HepG2 (cell line): Measurements from ENCODE around the gene TOB1. TPM values are rescaled to one million over a fixed set of nuclear protein-coding genes. Genes with fewer than 3 reads are reported as not detected.

Source experiments
- ARNTL ChIP-seq: sonication (generic); formaldehyde crosslinking; IDR thresholded peaks from 2 replicates; pipeline ENCODE4 v1.4.0; 2020; ENCODE audit warnings: mild to moderate bottlenecking, missing genetic modification reagents
- CREM ChIP-seq, 2 experiments: sonication (generic) in 1 of 2; formaldehyde crosslinking in 1 of 2; IDR thresholded peaks; 2 replicates each; pipeline versions ENCODE4 v1.4.0 to v1.6.1; 2016 to 2020; ENCODE audit warnings: antibody characterized with exemption in 1 of 2, mild to moderate bottlenecking in 1 of 2, missing genetic modification reagents in 1 of 2
- HOXA9 ChIP-seq: sonication (generic); formaldehyde crosslinking; IDR thresholded peaks from 2 replicates; pipeline ENCODE4 v1.8.1; 2022; ENCODE audit warnings: missing genetic modification reagents, mild to moderate bottlenecking, moderate library complexity, borderline replicate concordance
- MTA3 ChIP-seq: sonication (generic); formaldehyde crosslinking; IDR thresholded peaks from 2 replicates; pipeline ENCODE4 v1.4.0; 2020; ENCODE audit warnings: missing genetic modification reagents
- ZNF446 ChIP-seq: sonication (generic); formaldehyde crosslinking; IDR thresholded peaks from 2 replicates; pipeline ENCODE4 v1.5.0; 2020; ENCODE audit warnings: mild to moderate bottlenecking, missing genetic modification reagents
- ZNF572 ChIP-seq: sonication (generic); formaldehyde crosslinking; IDR thresholded peaks from 2 replicates; pipeline ENCODE4 v1.5.1; 2020; ENCODE audit warnings: mild to moderate bottlenecking, missing genetic modification reagents
- ZSCAN31 ChIP-seq: sonication (generic); formaldehyde crosslinking; IDR thresholded peaks from 2 replicates; pipeline ENCODE4 v1.5.0; 2020; ENCODE audit warnings: low read depth, mild to moderate bottlenecking, missing genetic modification reagents
- polyA plus RNA-seq, 8 experiments: library from polyadenylated mRNA; depleted of rRNA in 3 of 8; stranded (reverse) in 7 of 8; unstranded in 1 of 8; fragments of >200 nt; fragmentation: Illumina TruSeq in 4 of 8; extraction: Trizol in 4 of 8; gene quantifications; 2 replicates each; pipeline versions ENCODE4 v1.2.1 to v1.2.3, GENCODE V29; 2011 to 2016; ENCODE audit warnings: low read depth in 4 of 8, missing spikeins in 1 of 8, mixed read lengths in 1 of 8; ENCODE audit not compliant: insufficient read depth in 1 of 8
- total RNA-seq, 5 experiments: library from RNA; depleted of rRNA; stranded (reverse); fragments of >200 nt; fragmentation: Illumina TruSeq; extraction: Trizol; gene quantifications; 2 replicates each; pipeline ENCODE4 v1.2.3, GENCODE V29; 2016; ENCODE audit warnings: low read depth in 1 of 5
- TF ChIP-seq, protein P1 (sequence below): IDR thresholded peaks from 2 replicates; pipeline ENCODE4 v1.6.1; 2016; ENCODE audit warnings: low read depth, missing genetic modification reagents, missing compliant biosample characterization
- TF ChIP-seq, protein P2 (sequence below): sonication (generic); formaldehyde crosslinking; conservative IDR thresholded peaks from 2 replicates; pipeline ENCODE4 v1.5.0; 2020; ENCODE audit warnings: missing genetic modification reagents
- TF ChIP-seq, protein P3 (sequence below): IDR thresholded peaks from 2 replicates; pipeline ENCODE4 v1.6.1; 2016; ENCODE audit warnings: low read depth
- TF ChIP-seq, protein P4 (sequence below): sonication (generic); formaldehyde crosslinking; IDR thresholded peaks from 2 replicates; pipeline ENCODE4 v1.5.0; 2020; ENCODE audit warnings: mild to moderate bottlenecking, missing genetic modification reagents
- TF ChIP-seq, protein P5 (sequence below): sonication (generic); formaldehyde crosslinking; IDR thresholded peaks from 2 replicates; pipeline ENCODE4 v1.4.0; 2020; ENCODE audit warnings: missing genetic modification reagents, borderline replicate concordance

The TOB1 gene
- total and polyA plus RNA-seq, 2 of the 13 experiments (the other 11 are each of a cell fraction or from before 2014, with no cell fraction given) = 21.9 to 57.7 TPM

DNA sequence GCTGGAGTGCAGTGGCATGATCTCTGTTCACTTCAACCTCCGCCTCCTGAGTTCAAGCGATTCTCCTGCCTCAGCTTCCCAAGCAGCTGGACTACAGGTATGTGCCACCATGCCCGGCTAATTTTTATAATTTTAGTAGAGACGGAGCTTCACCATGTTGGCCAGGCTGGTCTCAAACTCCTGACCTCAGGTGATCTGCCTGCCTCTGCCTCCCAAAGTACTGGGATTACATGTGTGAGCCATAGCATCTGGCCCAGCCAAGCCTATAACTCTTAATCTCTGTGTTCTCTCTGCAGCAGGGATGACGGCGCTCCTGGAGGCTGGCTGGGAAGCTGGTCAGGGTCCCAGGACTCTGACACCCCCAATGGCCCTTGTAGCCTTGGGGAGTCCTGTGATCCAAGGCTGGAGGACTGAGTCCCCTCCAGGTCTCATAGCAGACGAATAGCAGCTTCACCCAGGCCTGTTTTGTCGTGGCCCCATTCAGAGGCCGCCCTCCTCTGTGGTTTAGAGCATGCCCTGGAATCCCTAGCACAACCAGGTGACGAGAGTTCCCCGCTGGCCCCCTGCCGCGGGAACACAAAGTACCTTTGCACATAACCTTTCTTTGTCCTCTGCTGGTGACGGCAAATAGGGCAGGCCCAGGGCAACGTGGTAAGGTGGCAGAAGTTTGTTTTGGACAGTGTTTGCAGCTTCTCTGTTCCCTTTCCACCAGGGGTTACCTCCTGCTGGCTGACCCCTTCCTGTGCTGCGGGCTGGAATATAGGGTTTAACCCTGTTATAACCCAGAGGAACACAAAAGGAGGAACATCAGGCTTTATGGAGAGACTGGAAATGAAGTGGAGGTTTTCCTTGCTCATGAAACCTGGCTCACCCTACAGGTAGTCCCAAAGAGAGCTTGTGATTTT is 43.0 kb upstream of the TOB1 start (continued):
- TF ChIP-seq, protein P1, sequence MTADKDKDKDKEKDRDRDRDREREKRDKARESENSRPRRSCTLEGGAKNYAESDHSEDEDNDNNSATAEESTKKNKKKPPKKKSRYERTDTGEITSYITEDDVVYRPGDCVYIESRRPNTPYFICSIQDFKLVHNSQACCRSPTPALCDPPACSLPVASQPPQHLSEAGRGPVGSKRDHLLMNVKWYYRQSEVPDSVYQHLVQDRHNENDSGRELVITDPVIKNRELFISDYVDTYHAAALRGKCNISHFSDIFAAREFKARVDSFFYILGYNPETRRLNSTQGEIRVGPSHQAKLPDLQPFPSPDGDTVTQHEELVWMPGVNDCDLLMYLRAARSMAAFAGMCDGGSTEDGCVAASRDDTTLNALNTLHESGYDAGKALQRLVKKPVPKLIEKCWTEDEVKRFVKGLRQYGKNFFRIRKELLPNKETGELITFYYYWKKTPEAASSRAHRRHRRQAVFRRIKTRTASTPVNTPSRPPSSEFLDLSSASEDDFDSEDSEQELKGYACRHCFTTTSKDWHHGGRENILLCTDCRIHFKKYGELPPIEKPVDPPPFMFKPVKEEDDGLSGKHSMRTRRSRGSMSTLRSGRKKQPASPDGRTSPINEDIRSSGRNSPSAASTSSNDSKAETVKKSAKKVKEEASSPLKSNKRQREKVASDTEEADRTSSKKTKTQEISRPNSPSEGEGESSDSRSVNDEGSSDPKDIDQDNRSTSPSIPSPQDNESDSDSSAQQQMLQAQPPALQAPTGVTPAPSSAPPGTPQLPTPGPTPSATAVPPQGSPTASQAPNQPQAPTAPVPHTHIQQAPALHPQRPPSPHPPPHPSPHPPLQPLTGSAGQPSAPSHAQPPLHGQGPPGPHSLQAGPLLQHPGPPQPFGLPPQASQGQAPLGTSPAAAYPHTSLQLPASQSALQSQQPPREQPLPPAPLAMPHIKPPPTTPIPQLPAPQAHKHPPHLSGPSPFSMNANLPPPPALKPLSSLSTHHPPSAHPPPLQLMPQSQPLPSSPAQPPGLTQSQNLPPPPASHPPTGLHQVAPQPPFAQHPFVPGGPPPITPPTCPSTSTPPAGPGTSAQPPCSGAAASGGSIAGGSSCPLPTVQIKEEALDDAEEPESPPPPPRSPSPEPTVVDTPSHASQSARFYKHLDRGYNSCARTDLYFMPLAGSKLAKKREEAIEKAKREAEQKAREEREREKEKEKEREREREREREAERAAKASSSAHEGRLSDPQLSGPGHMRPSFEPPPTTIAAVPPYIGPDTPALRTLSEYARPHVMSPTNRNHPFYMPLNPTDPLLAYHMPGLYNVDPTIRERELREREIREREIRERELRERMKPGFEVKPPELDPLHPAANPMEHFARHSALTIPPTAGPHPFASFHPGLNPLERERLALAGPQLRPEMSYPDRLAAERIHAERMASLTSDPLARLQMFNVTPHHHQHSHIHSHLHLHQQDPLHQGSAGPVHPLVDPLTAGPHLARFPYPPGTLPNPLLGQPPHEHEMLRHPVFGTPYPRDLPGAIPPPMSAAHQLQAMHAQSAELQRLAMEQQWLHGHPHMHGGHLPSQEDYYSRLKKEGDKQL (CRISPR knock-in tag) = peak; percentile 65; the same call in 1 of the 2 replicates
- TF ChIP-seq, protein P2, sequence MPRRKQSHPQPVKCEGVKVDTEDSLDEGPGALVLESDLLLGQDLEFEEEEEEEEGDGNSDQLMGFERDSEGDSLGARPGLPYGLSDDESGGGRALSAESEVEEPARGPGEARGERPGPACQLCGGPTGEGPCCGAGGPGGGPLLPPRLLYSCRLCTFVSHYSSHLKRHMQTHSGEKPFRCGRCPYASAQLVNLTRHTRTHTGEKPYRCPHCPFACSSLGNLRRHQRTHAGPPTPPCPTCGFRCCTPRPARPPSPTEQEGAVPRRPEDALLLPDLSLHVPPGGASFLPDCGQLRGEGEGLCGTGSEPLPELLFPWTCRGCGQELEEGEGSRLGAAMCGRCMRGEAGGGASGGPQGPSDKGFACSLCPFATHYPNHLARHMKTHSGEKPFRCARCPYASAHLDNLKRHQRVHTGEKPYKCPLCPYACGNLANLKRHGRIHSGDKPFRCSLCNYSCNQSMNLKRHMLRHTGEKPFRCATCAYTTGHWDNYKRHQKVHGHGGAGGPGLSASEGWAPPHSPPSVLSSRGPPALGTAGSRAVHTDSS (CRISPR knock-in tag) = no peak
- TF ChIP-seq ZNF572 (no peak), ARNTL (CRISPR knock-in tag) (no peak; the same call in none of the 2 replicates), MTA3 (CRISPR knock-in tag) (no peak), ZSCAN31 (CRISPR knock-in tag) (no peak; the same call in 1 of the 2 replicates), CREM (IDR thresholded peaks at IDR 0.05) (peak; percentile 60; the same call in 1 of the 2 replicates), CREM (CRISPR knock-in tag; IDR thresholded peaks at IDR 0.05) (no peak), HOXA9 (CRISPR knock-in tag) (no peak), ZNF446 (CRISPR knock-in tag) (0 out of 2 replicates have a peak, but pooled peaks have one; percentile 43)
- TF ChIP-seq, protein P3, sequence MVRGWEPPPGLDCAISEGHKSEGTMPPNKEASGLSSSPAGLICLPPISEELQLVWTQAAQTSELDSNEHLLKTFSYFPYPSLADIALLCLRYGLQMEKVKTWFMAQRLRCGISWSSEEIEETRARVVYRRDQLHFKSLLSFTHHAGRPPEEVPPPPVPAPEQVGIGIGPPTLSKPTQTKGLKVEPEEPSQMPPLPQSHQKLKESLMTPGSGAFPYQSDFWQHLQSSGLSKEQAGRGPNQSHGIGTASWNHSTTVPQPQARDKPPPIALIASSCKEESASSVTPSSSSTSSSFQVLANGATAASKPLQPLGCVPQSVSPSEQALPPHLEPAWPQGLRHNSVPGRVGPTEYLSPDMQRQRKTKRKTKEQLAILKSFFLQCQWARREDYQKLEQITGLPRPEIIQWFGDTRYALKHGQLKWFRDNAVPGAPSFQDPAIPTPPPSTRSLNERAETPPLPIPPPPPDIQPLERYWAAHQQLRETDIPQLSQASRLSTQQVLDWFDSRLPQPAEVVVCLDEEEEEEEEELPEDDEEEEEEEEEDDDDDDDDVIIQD (CRISPR knock-in tag) = no peak; the same call in 1 of the 2 replicates
- TF ChIP-seq, protein P4, sequence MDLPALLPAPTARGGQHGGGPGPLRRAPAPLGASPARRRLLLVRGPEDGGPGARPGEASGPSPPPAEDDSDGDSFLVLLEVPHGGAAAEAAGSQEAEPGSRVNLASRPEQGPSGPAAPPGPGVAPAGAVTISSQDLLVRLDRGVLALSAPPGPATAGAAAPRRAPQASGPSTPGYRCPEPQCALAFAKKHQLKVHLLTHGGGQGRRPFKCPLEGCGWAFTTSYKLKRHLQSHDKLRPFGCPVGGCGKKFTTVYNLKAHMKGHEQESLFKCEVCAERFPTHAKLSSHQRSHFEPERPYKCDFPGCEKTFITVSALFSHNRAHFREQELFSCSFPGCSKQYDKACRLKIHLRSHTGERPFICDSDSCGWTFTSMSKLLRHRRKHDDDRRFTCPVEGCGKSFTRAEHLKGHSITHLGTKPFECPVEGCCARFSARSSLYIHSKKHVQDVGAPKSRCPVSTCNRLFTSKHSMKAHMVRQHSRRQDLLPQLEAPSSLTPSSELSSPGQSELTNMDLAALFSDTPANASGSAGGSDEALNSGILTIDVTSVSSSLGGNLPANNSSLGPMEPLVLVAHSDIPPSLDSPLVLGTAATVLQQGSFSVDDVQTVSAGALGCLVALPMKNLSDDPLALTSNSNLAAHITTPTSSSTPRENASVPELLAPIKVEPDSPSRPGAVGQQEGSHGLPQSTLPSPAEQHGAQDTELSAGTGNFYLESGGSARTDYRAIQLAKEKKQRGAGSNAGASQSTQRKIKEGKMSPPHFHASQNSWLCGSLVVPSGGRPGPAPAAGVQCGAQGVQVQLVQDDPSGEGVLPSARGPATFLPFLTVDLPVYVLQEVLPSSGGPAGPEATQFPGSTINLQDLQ (CRISPR knock-in tag) = no peak
- TF ChIP-seq, protein P5, sequence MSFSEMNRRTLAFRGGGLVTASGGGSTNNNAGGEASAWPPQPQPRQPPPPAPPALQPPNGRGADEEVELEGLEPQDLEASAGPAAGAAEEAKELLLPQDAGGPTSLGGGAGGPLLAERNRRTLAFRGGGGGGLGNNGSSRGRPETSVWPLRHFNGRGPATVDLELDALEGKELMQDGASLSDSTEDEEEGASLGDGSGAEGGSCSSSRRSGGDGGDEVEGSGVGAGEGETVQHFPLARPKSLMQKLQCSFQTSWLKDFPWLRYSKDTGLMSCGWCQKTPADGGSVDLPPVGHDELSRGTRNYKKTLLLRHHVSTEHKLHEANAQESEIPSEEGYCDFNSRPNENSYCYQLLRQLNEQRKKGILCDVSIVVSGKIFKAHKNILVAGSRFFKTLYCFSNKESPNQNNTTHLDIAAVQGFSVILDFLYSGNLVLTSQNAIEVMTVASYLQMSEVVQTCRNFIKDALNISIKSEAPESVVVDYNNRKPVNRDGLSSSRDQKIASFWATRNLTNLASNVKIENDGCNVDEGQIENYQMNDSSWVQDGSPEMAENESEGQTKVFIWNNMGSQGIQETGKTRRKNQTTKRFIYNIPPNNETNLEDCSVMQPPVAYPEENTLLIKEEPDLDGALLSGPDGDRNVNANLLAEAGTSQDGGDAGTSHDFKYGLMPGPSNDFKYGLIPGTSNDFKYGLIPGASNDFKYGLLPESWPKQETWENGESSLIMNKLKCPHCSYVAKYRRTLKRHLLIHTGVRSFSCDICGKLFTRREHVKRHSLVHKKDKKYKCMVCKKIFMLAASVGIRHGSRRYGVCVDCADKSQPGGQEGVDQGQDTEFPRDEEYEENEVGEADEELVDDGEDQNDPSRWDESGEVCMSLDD (CRISPR knock-in tag) = no peak
